CD4-positive, alpha-beta T cell (primary cell): ENCODE data around the gene ZIC5. TPM values are rescaled to one million over a fixed set of nuclear protein-coding genes. Genes with fewer than 3 reads are reported as not detected.

ENCODE experiments used
- ATAC-seq: fragments of 200-7000 bp; cut with Tn5 transposase; one replicate; pipeline ENCODE4 v1.10.0; 2022; ENCODE audit warnings: mild to moderate bottlenecking; ENCODE audit not compliant: poor library complexity
- CTCF ChIA-PET: fragments of 350-600 bp; sonication (Branson Sonifier 250); formaldehyde crosslinking; loops from one replicate; lab custom pipeline; 2021; ENCODE audit warnings: antibody characterized with exemption, inconsistent platforms; lab: Charles Lee
- POLR2A ChIA-PET: fragments of 350-600 bp; sonication (Branson Sonifier 250); formaldehyde crosslinking; loops from one replicate; lab custom pipeline; 2021; ENCODE audit warnings: antibody characterized with exemption, inconsistent platforms; lab: Charles Lee
- DNase-seq, 14 experiments: peaks; one replicate each; pipeline ENCODE4 v3.0.0-alpha.2; 2013 to 2020; ENCODE audit warnings: mixed read lengths in 2 of 14
- H3K27ac ChIP-seq, 2 donors: one replicate each; pipeline versions ENCODE4 v1.5.1 to v1.7.0; 2013; ENCODE audit warnings: low read length in 2 of 2, low read depth in 1 of 2, mild to moderate bottlenecking in 1 of 2
- H3K27me3 ChIP-seq, 2 experiments: 1 replicate in 1 of 2; 2 replicates in 1 of 2; pipeline versions ENCODE4 v1.6.1 to v1.7.0; 2013; ENCODE audit warnings: low read length in 2 of 2, control low read depth in 1 of 2, mild to moderate bottlenecking in 1 of 2, moderate library complexity in 1 of 2; ENCODE audit not compliant: insufficient read depth in 2 of 2, control insufficient read depth in 1 of 2
- H3K36me3 ChIP-seq: one replicate; pipeline ENCODE4 v1.6.1; 2013; ENCODE audit warnings: low read length, control low read depth; ENCODE audit not compliant: insufficient read depth
- H3K4me1 ChIP-seq: one replicate; pipeline ENCODE4 v1.6.1; 2013; ENCODE audit warnings: low read length, control low read depth; ENCODE audit not compliant: insufficient read depth
- H3K4me3 ChIP-seq: one replicate; pipeline ENCODE4 v1.5.1; 2013; ENCODE audit warnings: mild to moderate bottlenecking, low read length, moderate library complexity
- H3K9me3 ChIP-seq, 2 experiments: 1 replicate in 1 of 2; 2 replicates in 1 of 2; pipeline versions ENCODE4 v1.6.1 to v1.7.0; 2013; ENCODE audit warnings: low read length in 2 of 2, mild to moderate bottlenecking in 2 of 2, control low read depth in 1 of 2, moderate library complexity in 1 of 2; ENCODE audit not compliant: control insufficient read depth in 1 of 2, insufficient read depth in 1 of 2
- H3K27ac Mint-ChIP-seq: one replicate; pipeline ENCODE4 v1.8.0; 2020; ENCODE audit warnings: mixed read lengths
- H3K27me3 Mint-ChIP-seq: one replicate; pipeline ENCODE4 v1.8.0; 2021; ENCODE audit warnings: mixed read lengths
- H3K36me3 Mint-ChIP-seq: one replicate; pipeline ENCODE4 v1.8.0; 2021; ENCODE audit warnings: low read depth, mixed read lengths
- H3K4me1 Mint-ChIP-seq: one replicate; pipeline ENCODE4 v1.8.0; 2021; ENCODE audit warnings: low read depth, mixed read lengths
- H3K4me3 Mint-ChIP-seq: one replicate; pipeline ENCODE4 v1.8.0; 2020; ENCODE audit warnings: mild to moderate bottlenecking, mixed read lengths
- H3K9me3 Mint-ChIP-seq: one replicate; pipeline ENCODE4 v1.8.0; 2020; ENCODE audit warnings: mixed read lengths
- CTCF ChIP-seq: fragments of 200-600 bp; IDR thresholded peaks from one replicate; pipeline ENCODE4 v1.8.0; 2022; ENCODE audit warnings: antibody characterized with exemption, mild to moderate bottlenecking
- intact Hi-C, 2 experiments: fragments of 100-400 bp; cut with DNase I in 1 of 2; cut with micrococcal nuclease in 1 of 2; formaldehyde crosslinking; loops; one replicate each; pipeline versions ENCODE4 v1.15.1 to v1.9.0; 2023 to 2025; cut with DNase I, micrococcal nuclease
- total RNA-seq, 174 experiments: library from RNA in 2 of 174; stranded (reverse) in 2 of 174; gene quantifications; one replicate each; pipeline ENCODE4 v1.2.3 and lab custom pipeline; 2021 to 2026

ZIC5 gene
- total RNA-seq, 2 experiments from 2014 or later: not detected

GRCh38 chr13:99922631-99923404 is 48.7 kb downstream of the ZIC5 start:
- H3K27ac Mint-ChIP-seq: no peak overlapping the region
- intact Hi-C loops: no loop called here

DNA sequence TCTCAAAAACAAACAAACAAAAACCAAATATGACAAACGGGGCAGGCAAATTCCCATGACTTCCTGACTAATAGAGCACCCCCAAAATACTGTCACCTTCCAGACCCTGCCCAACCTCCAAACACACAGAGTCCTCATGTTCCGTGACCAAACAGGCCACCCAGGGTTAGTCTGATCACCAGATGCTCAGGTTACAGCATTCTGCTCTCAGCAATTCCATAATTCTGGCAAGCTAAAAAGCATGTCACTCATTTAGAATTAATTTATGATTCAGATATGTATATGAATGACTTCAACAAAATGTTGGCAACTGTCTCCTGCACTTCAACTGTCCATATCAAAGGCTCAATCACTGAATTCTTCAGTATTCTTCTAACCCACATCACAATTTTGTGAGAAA is 52.4 kb downstream of the ZIC5 start:
- no peaks in the 10 kb centered on the region for H3K36me3 ChIP-seq
- ChIA-PET CTCF (no interaction called here), POLR2A (no interaction called here)
- H3K27me3 ChIP-seq: peaks cover 0 to 6% of the 10 kb centered on the region in 2 experiments
- H3K27me3 Mint-ChIP-seq: peaks cover 28% of the 10 kb centered on the region
- peaks cover 5% of the 10 kb centered on the region for H3K4me1 Mint-ChIP-seq
- H3K9me3 Mint-ChIP-seq: peaks cover 3% of the 10 kb centered on the region
- H3K9me3 ChIP-seq: no peaks in the 10 kb centered on the region
- no peak overlapping the region for H3K27ac ChIP-seq
- TF ChIP-seq CTCF: no peak
- no peak for ATAC-seq
- no peaks in the 10 kb centered on the region for H3K36me3 Mint-ChIP-seq
- intact Hi-C loops: loop anchor here in 1 of 2 experiments (5.0 kb wide), 1 partner anchor 477 kb away; no protein-coding TSS in a partner anchor
- no peak overlapping the region for H3K27ac Mint-ChIP-seq
- no peak overlapping the region for H3K4me3 ChIP-seq
- H3K4me3 Mint-ChIP-seq: no peak overlapping the region
- no peak for DNase-seq
- H3K4me1 ChIP-seq: peaks cover 5% of the 10 kb centered on the region

More at GRCh38 chr13:99922631-99923404, 48.7 kb downstream of the ZIC5 start:
- Histone ChIP-seq H3K4me3 (no peak overlapping the region), H3K27me3 (peaks cover 0 to 9% of the 10 kb centered on the region in 2 experiments), H3K27ac (no peak overlapping the region), H3K9me3 (no peaks in the 10 kb centered on the region), H3K4me1 (no peaks in the 10 kb centered on the region), H3K36me3 (no peaks in the 10 kb centered on the region)
- Mint-ChIP-seq H3K27me3 (peaks cover 41% of the 10 kb centered on the region), H3K4me3 (no peak overlapping the region), H3K9me3 (peaks cover 3% of the 10 kb centered on the region), H3K4me1 (no peaks in the 10 kb centered on the region), H3K36me3 (no peaks in the 10 kb centered on the region)
- DNase-seq (no peak), ATAC-seq (no peak)
- TF ChIP-seq CTCF: no peak
- POLR2A ChIA-PET: no interaction called here
- CTCF ChIA-PET: no interaction called here

DNA sequence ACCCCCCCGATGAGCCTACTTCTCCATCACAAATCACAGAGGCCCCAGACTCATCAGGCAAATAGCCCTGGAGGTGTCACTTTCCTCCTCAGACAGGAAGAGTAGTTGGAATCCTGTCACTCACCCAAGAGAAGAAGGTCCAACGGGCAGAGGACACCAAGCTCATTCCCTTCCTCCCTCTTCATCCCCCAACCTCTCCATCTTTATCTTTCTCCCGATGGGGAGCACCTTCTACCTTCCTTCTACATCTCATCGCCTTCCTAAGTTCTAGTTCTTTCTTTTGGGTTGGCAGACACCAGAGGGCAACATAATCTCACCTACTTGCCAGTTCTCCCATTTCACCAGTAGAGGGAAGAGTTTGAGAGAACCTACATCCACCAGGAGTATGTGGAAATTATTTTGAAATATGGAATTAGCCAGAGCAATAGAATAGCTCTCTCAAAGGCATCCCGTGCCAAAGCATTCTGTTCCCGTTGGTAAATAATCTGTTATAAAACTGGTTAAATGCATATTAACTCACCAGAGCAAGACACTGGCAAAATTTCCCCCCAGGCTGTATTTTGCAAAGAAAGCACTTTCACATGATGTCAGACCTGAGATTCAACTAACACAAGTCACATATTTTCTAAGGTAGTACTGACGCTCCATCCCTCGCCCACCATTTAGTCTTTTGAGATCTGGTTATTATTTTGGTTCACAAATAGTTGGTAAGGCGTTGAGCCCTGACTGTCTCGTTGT is 55.0 kb downstream of the ZIC5 start:
- Histone ChIP-seq H3K36me3 (no peaks in the 10 kb centered on the region), H3K27me3 (no peaks in the 10 kb centered on the region), H3K9me3 (no peaks in the 10 kb centered on the region), H3K27ac (no peak overlapping the region), H3K4me1 (peaks cover 21% of the 10 kb centered on the region), H3K4me3 (no peak overlapping the region)
- CTCF ChIA-PET: interaction anchor here (0.5 to 1.2 kb wide), 3 partner anchors 8 to 599 kb away, joined by 3 read pairs; no protein-coding TSS in a partner anchor
- no peak overlapping the region for H3K4me3 Mint-ChIP-seq
- intact Hi-C loops: loop anchor here (1.0 to 5.0 kb wide), 5 partner anchors 260 to 599 kb away; no protein-coding TSS in a partner anchor
- no peak overlapping the region for H3K27ac Mint-ChIP-seq
- H3K4me1 Mint-ChIP-seq: peaks cover 8% of the 10 kb centered on the region
- ATAC-seq: peak; percentile 83
- H3K36me3 Mint-ChIP-seq: no peaks in the 10 kb centered on the region
- TF ChIP-seq CTCF: peak; percentile 95
- DNase-seq: peak in 3 of 14 experiments; percentile 64 to 74 (median 73)
- H3K9me3 Mint-ChIP-seq: no peaks in the 10 kb centered on the region
- POLR2A ChIA-PET: interaction anchor here (1.5 kb wide), 1 partner anchor 260 kb away, joined by 3 read pairs; no protein-coding TSS in a partner anchor
- peaks cover 16% of the 10 kb centered on the region for H3K27me3 Mint-ChIP-seq
